Endometrial microvascular endothelial cells (primary cell): ENCODE measurements around the gene PANX3. TPM values are rescaled to one million over a fixed set of nuclear protein-coding genes. Genes with fewer than 3 reads are reported as not detected.
"Not testable (repeated sequence)": the region's sequence is repeated elsewhere in the genome, so short reads cannot be mapped to it uniquely, and the experiment has no call there.

ENCODE experiments used
- in situ Hi-C: cut with HindIII; loops from 2 replicates; pipeline ENCODE4 v1.10.0; 2017; ENCODE audit warnings: low sequenced_read_pairs, low pct_unique_long_range_greater_than_20kb; ENCODE audit errors: inconsistent ontology term
- total RNA-seq: library from RNA; depleted of rRNA; stranded (reverse); fragments of >200 nt; gene quantifications from one replicate; pipeline ENCODE4 v1.2.3, GENCODE V29; 2015; ENCODE audit errors: inconsistent ontology term

The PANX3 gene, protein sequence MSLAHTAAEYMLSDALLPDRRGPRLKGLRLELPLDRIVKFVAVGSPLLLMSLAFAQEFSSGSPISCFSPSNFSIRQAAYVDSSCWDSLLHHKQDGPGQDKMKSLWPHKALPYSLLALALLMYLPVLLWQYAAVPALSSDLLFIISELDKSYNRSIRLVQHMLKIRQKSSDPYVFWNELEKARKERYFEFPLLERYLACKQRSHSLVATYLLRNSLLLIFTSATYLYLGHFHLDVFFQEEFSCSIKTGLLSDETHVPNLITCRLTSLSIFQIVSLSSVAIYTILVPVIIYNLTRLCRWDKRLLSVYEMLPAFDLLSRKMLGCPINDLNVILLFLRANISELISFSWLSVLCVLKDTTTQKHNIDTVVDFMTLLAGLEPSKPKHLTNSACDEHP
- total RNA-seq = not detected

DNA sequence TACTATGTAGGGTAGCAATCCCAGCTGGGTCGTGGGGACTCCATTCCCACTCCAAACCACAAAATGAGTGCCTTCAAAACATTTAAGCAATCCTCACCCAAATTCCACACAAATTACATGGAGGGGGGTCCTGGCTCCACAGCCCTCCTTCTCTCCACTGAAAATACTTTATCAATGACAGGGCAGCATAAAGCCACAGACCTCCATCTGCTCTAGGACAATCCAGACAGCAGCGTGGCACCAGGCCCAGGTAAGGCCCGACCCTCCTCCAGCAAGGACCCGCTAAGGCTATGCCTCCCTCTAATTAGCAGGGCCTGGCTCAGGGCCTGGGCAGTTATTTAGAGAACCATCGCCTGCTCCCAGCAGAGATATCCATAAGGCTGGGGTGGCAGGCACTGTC is at the start of gene PANX3:
TSS of gene PANX3 (plus strand) at position 365 of the 400 bp plus-strand sequence. CDS start 129 bp downstream, outside the sequence.
- in situ Hi-C loops = no loop called here

DNA sequence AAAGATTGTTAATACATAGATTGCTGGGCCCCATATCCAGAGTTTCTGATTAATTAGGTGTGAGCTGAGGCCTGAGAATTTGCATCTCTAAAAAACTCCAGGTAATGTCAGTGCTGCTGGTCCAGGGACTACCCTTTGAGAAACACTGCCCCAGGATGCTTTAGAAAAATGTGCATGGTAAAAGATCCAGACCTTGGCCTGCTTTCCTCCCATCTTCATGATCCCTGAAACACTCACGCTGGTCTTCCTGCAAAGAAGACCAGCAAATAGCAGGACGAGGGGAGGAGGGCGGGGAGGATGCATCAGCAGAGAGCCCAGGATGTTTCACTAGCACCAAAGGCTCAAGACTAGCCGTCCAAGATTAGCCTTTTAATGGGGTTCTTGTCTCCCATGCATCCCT is 41.5 kb upstream of the PANX3 start, which contains the start of gene OR8A1:
TSS of gene OR8A1 (plus strand) at position 301 of the 400 bp plus-strand sequence. CDS start 123 bp downstream, outside the sequence.
- in situ Hi-C loops = no loop called here

DNA sequence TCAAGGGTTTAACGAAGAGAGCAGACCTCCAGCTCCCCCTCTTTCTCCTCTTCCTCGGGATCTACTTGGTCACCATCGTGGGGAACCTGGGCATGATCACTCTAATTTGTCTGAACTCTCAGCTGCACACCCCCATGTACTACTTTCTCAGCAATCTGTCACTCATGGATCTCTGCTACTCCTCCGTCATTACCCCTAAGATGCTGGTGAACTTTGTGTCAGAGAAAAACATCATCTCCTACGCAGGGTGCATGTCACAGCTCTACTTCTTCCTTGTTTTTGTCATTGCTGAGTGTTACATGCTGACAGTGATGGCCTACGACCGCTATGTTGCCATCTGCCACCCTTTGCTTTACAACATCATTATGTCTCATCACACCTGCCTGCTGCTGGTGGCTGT is 41.1 kb upstream of the PANX3 start:
- in situ Hi-C loops = no loop called here

DNA sequence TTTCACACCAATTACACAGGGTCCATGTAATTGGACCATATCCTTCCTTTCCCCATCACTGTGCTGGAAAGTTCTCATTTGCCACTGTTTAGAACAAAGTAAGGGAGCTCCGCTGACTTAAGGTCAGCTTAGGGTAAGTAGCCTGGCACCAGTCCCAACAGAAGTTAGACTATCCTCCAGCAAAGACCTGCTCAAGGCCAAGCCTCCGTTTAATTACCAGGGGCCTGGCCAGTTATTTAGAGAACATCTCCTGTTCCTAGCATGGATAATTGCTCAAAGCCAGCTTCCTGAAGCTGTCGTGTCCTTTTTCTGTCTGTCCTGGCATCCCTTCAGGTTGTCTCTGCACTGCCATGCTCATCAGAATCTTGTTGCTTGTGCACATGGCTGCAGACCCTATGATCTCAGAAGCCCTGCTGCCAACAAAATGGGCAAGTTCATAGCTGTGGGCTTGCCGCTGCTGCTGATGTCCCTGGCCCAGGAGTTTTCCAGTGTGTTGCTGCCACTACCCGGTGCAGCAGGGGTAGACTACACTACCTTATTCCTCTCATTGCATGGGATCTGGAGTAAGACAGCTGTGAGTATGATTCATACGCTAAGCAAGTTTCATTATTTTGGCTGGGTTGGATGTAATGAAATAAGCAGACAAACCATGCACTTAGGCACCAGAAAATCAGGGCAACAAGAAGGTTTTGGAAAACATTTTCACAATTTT is 33.4 kb upstream of the PANX3 start:
- in situ Hi-C loops = no loop called here

DNA sequence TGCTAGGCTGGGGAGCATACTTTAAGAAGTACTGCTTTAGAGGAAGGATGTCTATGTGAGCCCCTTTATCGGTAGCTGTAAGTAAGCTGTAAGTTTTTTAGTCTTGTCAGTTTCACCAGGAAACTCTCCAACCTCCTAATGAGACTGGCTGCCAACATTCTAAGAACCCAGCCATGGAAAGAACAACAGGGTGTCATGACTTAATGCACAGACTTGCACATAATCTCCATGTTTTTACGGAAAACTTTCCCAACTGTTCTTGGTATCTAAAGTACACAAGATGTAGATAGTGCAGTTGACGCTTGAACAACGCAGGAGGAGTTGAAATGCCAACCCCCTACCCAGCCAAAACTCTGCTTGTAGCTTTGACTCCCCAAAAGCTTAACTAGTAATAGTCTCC is 32.5 kb upstream of the PANX3 start:
- in situ Hi-C loops = no loop called here

DNA sequence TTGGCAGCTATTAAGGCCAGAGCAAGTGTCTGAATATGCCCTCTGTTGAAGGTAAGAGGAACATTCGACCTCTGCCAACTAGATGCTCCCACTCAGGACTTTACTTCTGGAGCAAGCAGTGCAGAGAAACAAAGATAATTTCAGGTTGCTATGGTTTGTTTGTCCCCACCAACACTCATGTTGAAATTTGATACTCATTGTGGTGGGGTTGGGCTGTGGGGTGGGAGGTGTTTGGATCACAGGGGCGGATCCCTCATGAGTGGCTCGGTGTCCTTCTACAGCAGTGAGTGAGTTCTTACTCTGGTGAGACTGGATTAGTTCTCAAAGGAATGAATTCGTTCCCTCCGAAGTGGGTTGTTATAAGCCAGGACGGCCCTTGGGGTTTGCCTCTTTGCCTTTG is 29.4 kb upstream of the PANX3 start:
- in situ Hi-C loops = no loop called here

DNA sequence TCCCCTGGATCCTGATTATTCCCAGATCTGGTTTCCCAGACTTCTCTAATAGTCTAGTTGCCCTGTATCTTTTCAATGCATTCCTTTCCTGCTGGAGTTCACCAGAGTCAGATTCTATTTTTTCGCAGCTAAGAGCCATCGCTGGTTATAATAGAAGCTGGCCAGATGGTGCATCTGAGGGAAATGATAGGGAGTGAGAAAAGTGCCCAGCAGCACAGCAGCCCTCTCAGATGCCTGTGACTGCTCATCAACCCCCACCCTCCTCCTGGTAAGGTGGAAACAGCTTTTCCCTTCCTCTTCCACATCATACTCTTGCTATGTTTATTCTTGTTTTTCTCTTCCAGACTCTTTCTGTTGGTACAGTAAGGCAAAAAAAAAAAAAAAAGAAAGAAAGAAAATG is 28.7 kb upstream of the PANX3 start:
- in situ Hi-C loops = no loop called here

DNA sequence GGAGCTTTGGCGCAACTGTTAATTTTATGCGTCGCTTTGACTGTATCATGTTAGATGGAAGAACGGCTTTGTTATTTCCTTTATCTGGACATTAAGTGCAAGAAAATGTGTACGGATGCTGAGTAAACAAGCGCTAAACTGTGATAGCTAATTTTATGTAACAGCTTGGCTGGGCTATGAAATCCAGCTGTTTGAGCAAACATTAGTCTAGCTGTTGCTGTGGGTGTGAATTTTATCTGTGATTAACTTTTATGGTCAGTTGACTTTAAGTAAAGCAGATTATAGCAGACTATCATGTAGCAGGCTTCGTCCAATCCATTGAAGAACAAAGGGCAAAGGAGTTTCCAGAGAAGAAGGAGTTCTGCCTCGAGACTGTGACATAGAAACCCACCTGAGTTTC is 27.4 kb upstream of the PANX3 start:
- in situ Hi-C loops = no loop called here

DNA sequence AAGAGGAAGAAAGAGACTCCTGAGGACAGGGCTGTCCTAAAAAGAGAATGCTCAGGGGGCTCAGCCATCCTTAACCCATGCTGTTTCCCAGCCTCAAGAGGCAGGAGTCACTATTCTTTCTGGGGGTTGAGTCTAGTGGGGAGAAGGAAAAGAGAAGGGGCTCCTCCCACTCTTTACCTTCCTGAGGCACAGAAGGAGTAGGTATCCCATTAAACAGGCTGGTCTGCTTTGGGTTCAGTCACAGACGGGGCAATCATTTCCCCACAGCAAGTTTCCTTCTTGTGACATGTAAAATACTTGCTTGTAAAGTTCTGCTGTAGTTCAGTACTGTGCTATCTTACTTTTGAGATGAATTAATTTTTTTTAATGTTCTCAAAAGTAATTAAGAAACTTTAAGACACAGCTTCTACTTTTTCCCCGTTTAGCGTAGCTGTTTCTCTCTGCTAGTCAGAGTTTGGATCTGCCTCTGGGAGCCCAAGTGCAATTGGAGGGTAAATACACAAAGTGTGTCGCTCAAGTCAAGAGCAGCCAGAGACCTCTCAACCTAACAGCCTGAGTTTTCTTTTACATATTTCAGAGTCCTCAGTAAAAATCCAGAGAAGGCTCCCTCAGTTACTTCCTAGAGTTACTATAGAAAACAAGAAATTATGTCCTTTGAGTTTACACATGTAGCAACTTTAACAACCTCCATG is 26.4 kb upstream of the PANX3 start:
- in situ Hi-C loops = no loop called here

DNA sequence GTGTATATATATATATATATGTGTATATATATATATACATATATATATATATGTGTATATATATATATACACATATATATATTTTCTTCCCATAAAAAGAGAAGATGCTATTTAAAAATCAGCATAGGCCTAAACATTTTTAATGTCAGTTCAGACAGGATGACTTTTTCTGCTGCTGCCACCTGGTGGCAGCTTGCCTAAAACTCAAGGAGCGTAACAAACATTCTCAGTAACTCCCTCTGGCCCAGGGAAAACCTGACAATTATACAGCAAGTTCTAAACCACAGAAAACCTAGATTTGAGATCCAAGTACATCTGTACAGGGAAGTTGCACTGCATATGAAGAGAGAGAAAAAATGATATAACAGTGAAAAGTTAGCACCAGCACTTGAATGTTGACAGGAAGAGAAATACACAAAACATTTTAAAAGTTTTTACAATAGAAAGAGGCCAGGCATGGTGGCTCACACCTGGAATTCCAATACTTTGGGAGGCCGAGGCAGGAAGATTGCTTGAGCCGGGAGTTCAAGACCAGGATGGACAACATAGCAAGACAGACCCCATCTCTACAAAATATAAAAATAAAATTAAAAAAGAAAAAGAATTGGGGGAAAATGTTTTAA is 24.9 kb upstream of the PANX3 start:
- in situ Hi-C loops = no loop called here

DNA sequence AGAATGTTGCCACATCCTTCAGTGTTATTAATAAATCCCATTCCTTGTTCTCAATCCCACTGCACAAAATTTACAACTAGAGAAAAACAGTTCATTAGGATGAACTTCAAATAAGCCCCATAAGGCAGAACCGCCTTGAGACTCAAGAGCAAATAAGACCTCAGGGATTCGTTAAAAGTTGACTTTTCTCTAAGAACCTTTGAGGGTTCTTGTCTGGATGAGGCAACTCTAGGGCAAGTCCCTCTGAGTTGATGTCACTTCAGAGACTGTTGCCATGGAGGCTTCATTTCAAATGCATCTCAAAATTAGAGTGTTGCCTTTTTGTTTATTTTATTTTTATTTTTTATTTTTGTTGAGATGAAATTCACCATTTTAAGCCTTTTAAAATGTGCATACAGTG is 19.8 kb upstream of the PANX3 start:
- in situ Hi-C loops = no loop called here

DNA sequence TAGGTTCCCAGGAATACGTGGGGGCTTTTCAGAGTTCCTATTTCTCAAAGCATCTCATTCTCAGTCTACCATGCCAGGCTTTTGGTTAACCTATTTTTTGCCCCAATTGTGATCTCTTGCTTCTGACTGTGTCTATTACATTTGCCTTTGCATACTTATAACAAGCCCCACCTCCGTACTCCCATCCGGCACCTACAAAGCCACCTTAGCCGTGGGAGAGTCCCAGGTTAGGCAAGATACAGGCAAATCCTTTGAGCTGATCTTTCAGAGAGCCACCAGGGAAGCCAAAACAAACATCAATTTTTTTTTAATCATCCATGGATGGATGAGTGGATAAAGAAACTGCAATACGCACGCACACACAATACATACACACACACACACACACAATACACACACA is 18.6 kb upstream of the PANX3 start:
- in situ Hi-C loops = no loop called here

DNA sequence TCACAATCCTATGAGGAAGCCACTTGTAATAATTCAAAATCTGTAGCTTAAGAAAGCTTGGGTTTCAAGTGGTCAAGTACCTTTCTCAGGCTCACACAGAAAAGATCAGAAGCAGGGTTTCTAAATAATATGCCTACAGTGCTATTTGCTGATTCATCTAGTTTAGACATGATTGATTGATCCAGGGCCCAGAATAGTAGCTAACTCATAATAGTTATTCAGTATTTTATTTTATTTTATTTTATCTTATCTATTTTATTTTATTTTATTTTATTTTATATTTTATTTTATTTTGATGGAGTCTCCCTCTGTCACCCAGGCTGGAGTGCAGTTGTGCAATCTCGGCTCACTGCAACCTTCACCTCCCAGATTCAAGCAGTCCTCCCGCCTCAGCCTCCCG is 15.9 kb upstream of the PANX3 start:
- in situ Hi-C loops = no loop called here

DNA sequence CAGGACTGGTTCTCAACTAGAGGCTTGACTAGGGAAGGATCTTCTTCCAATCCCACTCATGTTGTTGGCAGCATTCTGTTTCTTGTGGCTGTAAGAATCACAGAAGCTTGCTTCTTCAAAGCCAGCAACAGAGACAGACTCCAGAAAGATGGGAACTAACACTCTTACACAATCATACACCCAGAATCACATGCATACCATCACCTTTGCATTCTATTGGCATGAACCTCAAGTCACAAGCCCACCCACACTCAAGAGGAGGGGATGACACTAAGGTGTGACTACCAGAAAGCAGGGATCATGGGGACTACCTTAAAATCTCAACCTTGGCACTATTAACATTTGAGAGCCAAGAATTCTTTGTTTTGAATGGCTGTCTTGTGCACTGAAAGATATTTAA is 13.6 kb upstream of the PANX3 start:
- in situ Hi-C loops = no loop called here

DNA sequence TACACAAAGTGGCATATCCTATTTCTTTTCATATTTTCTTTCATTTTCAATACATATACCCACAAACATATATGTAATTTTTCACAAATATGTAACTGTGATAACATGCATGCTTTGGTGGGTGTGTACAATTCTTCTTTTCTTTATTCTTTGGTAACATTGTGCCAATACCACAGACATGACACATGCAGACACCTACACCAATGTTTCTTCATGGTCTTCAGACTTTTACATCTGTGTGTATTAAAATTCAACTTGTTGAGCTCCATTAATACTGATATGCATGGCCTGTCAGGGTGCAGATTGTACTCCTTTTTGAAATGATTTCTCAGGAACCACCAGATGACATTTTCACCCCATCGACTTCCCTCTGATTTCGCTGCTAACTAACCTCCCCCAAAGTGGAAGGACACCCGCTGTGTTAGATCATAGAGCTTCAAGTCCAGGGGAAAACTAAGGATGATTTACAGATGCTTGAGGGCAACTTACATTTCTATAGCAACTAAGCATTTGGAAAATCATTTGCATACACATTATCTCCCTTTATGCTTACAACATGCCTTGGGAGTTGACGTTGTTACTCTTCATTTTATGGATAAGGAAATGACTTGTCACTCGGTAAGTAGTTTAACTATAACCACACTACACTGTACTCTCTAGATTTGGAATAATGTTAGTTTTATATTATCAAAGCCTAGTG is 10.5 kb upstream of the PANX3 start:
- in situ Hi-C loops = no loop called here

DNA sequence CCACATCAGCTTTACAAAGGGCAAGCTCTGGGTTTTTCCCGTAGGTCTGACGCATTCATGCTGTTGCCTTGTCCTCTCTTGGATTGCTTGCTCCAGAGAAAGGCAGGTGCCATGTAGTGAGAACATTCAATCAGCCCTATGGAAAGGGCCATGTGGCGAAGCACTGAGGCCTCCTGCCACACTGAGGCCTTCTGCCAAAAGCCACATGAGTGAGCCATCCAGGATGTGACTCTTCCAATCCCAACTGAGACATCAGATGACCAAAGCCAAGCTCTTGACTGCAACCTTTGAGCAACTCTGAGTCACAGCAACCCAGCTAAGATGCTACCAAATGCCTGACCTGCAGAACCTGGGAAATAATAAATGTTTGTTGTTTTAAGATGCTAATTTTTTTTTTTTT is 9.0 kb upstream of the PANX3 start:
- in situ Hi-C loops = no loop called here

DNA sequence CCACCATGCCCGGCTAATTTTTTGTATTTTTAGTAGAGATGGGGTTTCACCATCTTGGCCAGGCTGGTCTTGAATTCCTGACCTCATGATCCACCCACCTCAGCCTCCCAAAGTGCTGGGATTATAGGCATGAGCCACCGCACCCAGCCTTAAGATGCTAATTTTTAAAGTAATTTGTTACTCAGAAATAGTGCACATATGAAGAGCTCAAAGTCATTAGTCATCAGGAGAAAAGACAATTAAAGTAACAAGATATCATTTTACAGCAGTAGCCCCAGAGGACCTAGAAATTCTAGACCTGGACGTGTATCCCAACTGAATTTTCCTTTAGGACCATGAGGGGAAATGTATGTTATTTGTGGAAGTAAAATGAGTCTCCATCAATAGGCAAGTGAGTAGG is 8.5 kb upstream of the PANX3 start:
- in situ Hi-C loops = not testable (repeated sequence)

DNA sequence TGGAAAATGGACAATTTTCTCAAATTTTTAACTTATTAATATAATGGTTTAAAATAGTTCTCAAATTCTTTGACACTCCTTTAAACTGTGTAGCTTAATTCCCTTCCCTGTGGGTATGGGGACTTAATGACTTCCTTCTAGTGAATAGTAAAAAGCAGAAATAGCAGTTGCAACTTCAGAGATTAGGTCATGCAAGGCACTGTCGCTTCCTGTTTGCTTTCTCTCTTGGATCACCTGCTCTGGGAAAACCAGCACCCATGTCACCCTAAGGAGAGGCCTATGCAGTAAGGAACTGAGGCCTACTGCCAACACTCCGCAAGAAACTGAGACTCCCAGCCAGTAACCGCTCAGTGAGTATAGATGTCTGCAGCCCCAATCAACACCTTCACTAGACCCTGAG is 5.5 kb upstream of the PANX3 start:
- in situ Hi-C loops = no loop called here

DNA sequence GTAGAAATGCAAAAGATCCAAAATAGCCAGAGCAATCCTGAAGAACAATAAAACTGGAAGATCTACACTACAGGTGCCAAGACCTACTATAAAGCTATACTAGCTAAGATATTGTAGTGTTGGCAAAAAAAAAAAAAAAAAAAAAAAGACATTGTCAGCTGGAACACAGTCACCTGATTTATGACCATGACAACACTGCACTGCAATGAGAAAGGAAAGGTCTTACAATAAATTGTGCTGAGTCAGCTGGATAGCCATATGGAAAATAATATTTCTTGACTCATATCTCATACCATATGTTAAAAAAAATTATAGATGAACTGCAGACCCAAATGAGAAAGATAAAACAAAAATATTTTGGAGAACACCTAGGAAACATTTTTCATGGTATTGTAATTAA is 3.1 kb upstream of the PANX3 start:
- in situ Hi-C loops = no loop called here
